H1 (cell line): ENCODE data around the gene TSPAN9. TPM values are rescaled to one million over a fixed set of nuclear protein-coding genes. Genes with fewer than 3 reads are reported as not detected.

Source experiments
- CTCF ChIA-PET: fragments of 300-600 bp; sonication (Branson Sonifier 250); formaldehyde crosslinking; loops from one replicate; lab custom pipeline; 2021; ENCODE audit not compliant: partially characterized antibody; lab: Charles Lee
- POLR2A ChIA-PET: fragments of 300-600 bp; sonication (Branson Sonifier 250); formaldehyde crosslinking; loops from one replicate; lab custom pipeline; 2021; ENCODE audit warnings: inconsistent platforms; ENCODE audit not compliant: partially characterized antibody; lab: Charles Lee
- DNase-seq, 2 experiments: peaks; one replicate each; pipeline versions ENCODE4 v3.0.0 to v3.0.0-alpha.2; 2010 to 2022; ENCODE audit warnings: low spot score in 2 of 2, low read depth in 1 of 2, mixed read lengths in 1 of 2
- FAIRE-seq: peaks from 2 replicates; lab custom pipeline; 2011; peaks lifted over from hg19 to GRCh38; lab: Jason Lieb, UNC
- H2AFZ ChIP-seq: 2 replicates; pipeline ENCODE4 v1.8.1; 2012; ENCODE audit warnings: low read length, inconsistent platforms
- H2AK5ac ChIP-seq: 2 replicates; pipeline ENCODE4 v1.6.1; 2013; ENCODE audit warnings: low read depth, low read length
- H2BK120ac ChIP-seq: replicated peaks from 2 replicates; pipeline ENCODE3; 2013; ENCODE audit warnings: low read depth, low read length, inconsistent platforms
- H2BK12ac ChIP-seq: 2 replicates; pipeline ENCODE4 v1.6.1; 2013; ENCODE audit warnings: low read depth, low read length
- H2BK15ac ChIP-seq: 2 replicates; pipeline ENCODE4 v1.6.1; 2013; ENCODE audit warnings: low read length
- H2BK20ac ChIP-seq: 2 replicates; pipeline ENCODE4 v1.6.1; 2013; ENCODE audit warnings: low read length
- H2BK5ac ChIP-seq: 2 replicates; pipeline ENCODE4 v1.6.1; 2013; ENCODE audit warnings: low read depth, low read length
- H3K14ac ChIP-seq: 2 replicates; pipeline ENCODE4 v1.6.1; 2013; ENCODE audit warnings: inconsistent platforms; ENCODE audit not compliant: insufficient read length
- H3K18ac ChIP-seq: 2 replicates; pipeline ENCODE4 v1.6.1; 2013; ENCODE audit warnings: low read length; ENCODE audit errors: extremely low read depth
- H3K23ac ChIP-seq: 2 replicates; pipeline ENCODE4 v1.6.1; 2013; ENCODE audit warnings: inconsistent platforms; ENCODE audit not compliant: insufficient read length
- H3K23me2 ChIP-seq: 2 replicates; pipeline ENCODE4 v1.6.1; 2013; ENCODE audit warnings: low read depth, low read length
- H3K27ac ChIP-seq: 2 replicates; pipeline ENCODE4 v1.6.1; 2011; ENCODE audit warnings: low read depth, low read length, inconsistent platforms
- H3K27me3 ChIP-seq, 4 experiments: replicated peaks in 1 of 4; 1 replicate in 1 of 4; 2 replicates in 3 of 4; pipeline versions ENCODE4 v1.6.1 to v1.8.1; 2011 to 2013; ENCODE audit warnings: low read length in 3 of 4, mild to moderate bottlenecking in 3 of 4, inconsistent platforms in 2 of 4, mixed read lengths in 2 of 4, moderate library complexity in 1 of 4; ENCODE audit not compliant: control insufficient read depth in 3 of 4, insufficient read depth in 3 of 4; ENCODE audit errors: extremely low read depth in 1 of 4
- H3K36me3 ChIP-seq, 4 experiments: 2 replicates each; pipeline versions ENCODE4 v1.6.1 to v1.8.1; 2011 to 2013; ENCODE audit warnings: mild to moderate bottlenecking in 4 of 4, low read length in 3 of 4, moderate library complexity in 2 of 4, control low read depth in 1 of 4, inconsistent platforms in 1 of 4; ENCODE audit not compliant: insufficient read depth in 4 of 4, control insufficient read depth in 2 of 4
- H3K4ac ChIP-seq: replicated peaks from 2 replicates; pipeline ENCODE3; 2013; ENCODE audit warnings: low read length, low read depth, mixed read lengths, inconsistent platforms; ENCODE audit not compliant: insufficient read length
- H3K4me1 ChIP-seq, 4 experiments: replicated peaks in 1 of 4; 1 replicate in 1 of 4; 2 replicates in 3 of 4; pipeline versions ENCODE4 v1.6.1 to v1.8.1; 2011 to 2013; ENCODE audit warnings: low read length in 3 of 4, inconsistent platforms in 2 of 4, mixed read lengths in 1 of 4; ENCODE audit not compliant: insufficient read depth in 4 of 4, control insufficient read depth in 3 of 4
- H3K4me2 ChIP-seq, 2 experiments: 2 replicates each; pipeline versions ENCODE4 v1.6.1 to v1.8.1; 2011 to 2013; ENCODE audit warnings: low read depth in 2 of 2, low read length in 2 of 2, control low read depth in 1 of 2, inconsistent platforms in 1 of 2, mild to moderate bottlenecking in 1 of 2; ENCODE audit not compliant: insufficient read depth in 1 of 2
- H3K4me3 ChIP-seq, 4 experiments: fragments of 200-600, 300-600 bp in 1 of 4; sonication (generic), shearing (Covaris generic), sonication (Bioruptor Twin) in 1 of 4; 2 replicates each; pipeline versions ENCODE4 v1.5.1 to v1.8.1; 2011 to 2016; ENCODE audit warnings: low read length in 4 of 4, low read depth in 3 of 4, control low read depth in 2 of 4, inconsistent platforms in 2 of 4, mild to moderate bottlenecking in 2 of 4, mixed read lengths in 1 of 4, moderate library complexity in 1 of 4; ENCODE audit not compliant: insufficient read depth in 2 of 4; ENCODE audit errors: extremely low read depth in 1 of 4
- H3K56ac ChIP-seq: replicated peaks from 2 replicates; pipeline ENCODE3; 2013; ENCODE audit warnings: low read depth, mild to moderate bottlenecking, mixed read lengths, low read length, inconsistent platforms; ENCODE audit not compliant: insufficient read length
- H3K79me1 ChIP-seq: 2 replicates; pipeline ENCODE4 v1.6.1; 2013; ENCODE audit warnings: low read depth, low read length, control low read depth
- H3K79me2 ChIP-seq, 2 experiments: 2 replicates each; pipeline versions ENCODE4 v1.6.1 to v1.8.1; 2012 to 2013; ENCODE audit warnings: low read length in 2 of 2, mild to moderate bottlenecking in 2 of 2, inconsistent platforms in 1 of 2; ENCODE audit not compliant: insufficient read depth in 2 of 2, control insufficient read depth in 1 of 2
- H3K9ac ChIP-seq, 4 experiments: replicated peaks in 1 of 4; 1 replicate in 1 of 4; 2 replicates in 3 of 4; pipeline versions ENCODE4 v1.6.1 to v1.8.1; 2011 to 2013; ENCODE audit warnings: low read depth in 3 of 4, low read length in 3 of 4, control low read depth in 2 of 4, mild to moderate bottlenecking in 2 of 4, moderate library complexity in 2 of 4, inconsistent platforms in 1 of 4; ENCODE audit errors: extremely low read depth in 1 of 4
- H3K9me3 ChIP-seq, 2 experiments: 2 replicates each; pipeline versions ENCODE4 v1.6.1 to v1.8.1; 2012 to 2013; ENCODE audit warnings: mild to moderate bottlenecking in 2 of 2, moderate library complexity in 2 of 2, control low read depth in 1 of 2, inconsistent platforms in 1 of 2, low read depth in 1 of 2, low read length in 1 of 2, mixed read lengths in 1 of 2; ENCODE audit not compliant: insufficient read depth in 2 of 2
- H4K20me1 ChIP-seq, 2 experiments: replicated peaks in 1 of 2; 2 replicates each; pipeline versions ENCODE3 to v1.8.1; 2011 to 2013; ENCODE audit warnings: inconsistent platforms in 2 of 2, low read length in 2 of 2, mild to moderate bottlenecking in 1 of 2; ENCODE audit not compliant: insufficient read depth in 2 of 2, control insufficient read depth in 1 of 2
- H4K5ac ChIP-seq: 2 replicates; pipeline ENCODE4 v1.6.1; 2013; ENCODE audit warnings: low read length, low read depth, mixed read lengths, inconsistent platforms; ENCODE audit not compliant: insufficient read length
- H4K8ac ChIP-seq: 2 replicates; pipeline ENCODE4 v1.8.0; 2013; ENCODE audit warnings: mild to moderate bottlenecking, moderate library complexity, low read length, inconsistent platforms; ENCODE audit not compliant: insufficient read depth; ENCODE audit errors: extremely low read depth
- H4K91ac ChIP-seq: replicated peaks from 2 replicates; pipeline ENCODE3; 2013; ENCODE audit warnings: low read length, mixed read lengths, inconsistent platforms; ENCODE audit not compliant: insufficient read length
- ATF3 ChIP-seq: IDR thresholded peaks from 2 replicates; pipeline ENCODE4 v1.6.1; 2011; ENCODE audit warnings: low read depth, mild to moderate bottlenecking, low read length; ENCODE audit not compliant: insufficient read depth
- CEBPB ChIP-seq: IDR thresholded peaks from 2 replicates; pipeline ENCODE4 v1.6.1; 2012; ENCODE audit warnings: low read depth, low read length
- JUN ChIP-seq: IDR thresholded peaks from 2 replicates; pipeline ENCODE4 v1.6.1; 2011; ENCODE audit warnings: low read depth, mild to moderate bottlenecking, improper control_type of control experiment, low read length
- NRF1 ChIP-seq: IDR thresholded peaks from 2 replicates; pipeline ENCODE4 v1.6.1; 2011; ENCODE audit warnings: mild to moderate bottlenecking, low read depth, low read length, improper control_type of control experiment
- PHF8 ChIP-seq: fragments of 200-600 bp; sonication (generic); conservative IDR thresholded peaks from 2 replicates; pipeline ENCODE4 v1.7.1; 2012; ENCODE audit warnings: low read depth, mild to moderate bottlenecking, inconsistent platforms, low read length, moderate library complexity
- SAP30 ChIP-seq: fragments of 300-600 bp; sonication (generic); IDR thresholded peaks from 2 replicates; pipeline ENCODE4 v1.7.1; 2012; ENCODE audit warnings: low read length, moderate library complexity, mild to moderate bottlenecking, inconsistent platforms; ENCODE audit not compliant: insufficient read depth, insufficient replicate concordance
- TAF7 ChIP-seq: optimal IDR thresholded peaks from 2 replicates; pipeline ENCODE3; 2011; ENCODE audit warnings: low read depth, mild to moderate bottlenecking, inconsistent platforms, low read length, moderate library complexity, borderline replicate concordance
- WGBS, 2 experiments: shearing (Covaris generic) in 1 of 2; methylation state at CpG; one replicate each; pipeline versions ENCODE4 v1.1.6 to v1.1.7; 2013 to 2015; ENCODE audit warnings: low lambda C conversion rate in 2 of 2, mixed read lengths in 2 of 2, inconsistent platforms in 1 of 2, low coverage in 1 of 2, missing lambda C conversion rate in 1 of 2; ENCODE audit not compliant: insufficient replicate concordance in 2 of 2, insufficient coverage in 1 of 2, insufficient read length in 1 of 2; ENCODE audit errors: extremely low coverage in 1 of 2, missing lambda C conversion rate in 1 of 2; 5-methylcytosine and 5-hydroxymethylcytosine counted together
- polyA plus RNA-seq, 7 experiments: library from polyadenylated mRNA; depleted of rRNA in 3 of 7; stranded (reverse) in 5 of 7; unstranded in 2 of 7; fragments of >200 nt in 5 of 7; fragments of 200-250 nt in 2 of 7; gene quantifications; 1 replicate in 5 of 7; 2 replicates in 1 of 7; 4 replicates in 1 of 7; pipeline versions ENCODE4 v1.2.1 to v1.2.3, GENCODE V29; 2011 to 2013; ENCODE audit warnings: missing spikeins in 2 of 7, mixed read lengths in 2 of 7
- total RNA-seq: library from RNA; stranded (reverse); fragmentation: NEBNext Ultra II Directional; extraction: Animal tissue kit (Norgen Biotek cat#: 25700); gene quantifications from 2 replicates; pipeline ENCODE4 v1.2.1, GENCODE V29; 2021

Gene TSPAN9
- total and polyA plus RNA-seq, 2 of the 8 experiments (the other 6 are each of a cell fraction or from before 2014, with no cell fraction given) = 11.5 to 29.1 TPM

GRCh38 chr12:3114671-3115070 lies 37.5 kb downstream of the TSPAN9 start:
- no peak for DNase-seq
- H2BK12ac ChIP-seq = no peak overlapping the region
- H3K23ac ChIP-seq = no peak overlapping the region
- H4K8ac ChIP-seq = no peak overlapping the region
- H3K4me2 ChIP-seq = no peak overlapping the region
- no peak for FAIRE-seq
- H3K4me1 ChIP-seq = no peaks in the 10 kb centered on the region; a peak in 1 of 7 replicates
- no peaks in the 10 kb centered on the region for H3K9me3 ChIP-seq
- no peaks in the 10 kb centered on the region for H3K23me2 ChIP-seq
- H3K4ac ChIP-seq = no peak overlapping the region
- H3K79me2 ChIP-seq = no peaks in the 10 kb centered on the region
- no peak overlapping the region for H3K9ac ChIP-seq
- no peak overlapping the region for H2BK5ac ChIP-seq
- H3K18ac ChIP-seq = no peak overlapping the region
- no peak for TF ChIP-seq PHF8
- TF ChIP-seq SAP30 = no peak
- no peak for TF ChIP-seq NRF1
- no peak for TF ChIP-seq ATF3
- no peak for TF ChIP-seq TAF7
- TF ChIP-seq CEBPB = no peak
- no peak for TF ChIP-seq JUN
- H4K5ac ChIP-seq = no peak overlapping the region
- H4K91ac ChIP-seq = no peak overlapping the region
- H2BK120ac ChIP-seq = no peak overlapping the region
- H3K36me3 ChIP-seq = no peaks in the 10 kb centered on the region
- no peaks in the 10 kb centered on the region for H4K20me1 ChIP-seq
- no peak overlapping the region for H2BK15ac ChIP-seq
- H3K79me1 ChIP-seq = no peaks in the 10 kb centered on the region; the same call in 1 of the 2 replicates
- no peak overlapping the region for H3K14ac ChIP-seq
- 87% methylated on average over 4 of the region's 4 CpGs; no CpG with 5 or more reads in 1 of the 2 experiments for WGBS, 2 experiments
- no peak overlapping the region for H3K4me3 ChIP-seq
- POLR2A ChIA-PET = no interaction called here
- no peak overlapping the region for H2AFZ ChIP-seq
- H2BK20ac ChIP-seq = no peak overlapping the region
- CTCF ChIA-PET = no interaction called here
- no peak overlapping the region for H3K27ac ChIP-seq
- no peaks in the 10 kb centered on the region for H3K27me3 ChIP-seq
- no peak overlapping the region for H2AK5ac ChIP-seq
- no peak overlapping the region for H3K56ac ChIP-seq
